ENCODE measurements around the gene PLP2.
A peak's percentile ranks its signal among the peaks of the same experiment; 100 is the strongest.
"Not testable (repeated sequence)": the region's sequence is repeated elsewhere in the genome, so short reads cannot be mapped to it uniquely, and the experiment has no call there.

- not testable (repeated sequence) for TF ChIP-seq EP300 (IDR thresholded peaks at IDR 0.05); MYC (IDR thresholded peaks at IDR 0.05; ENCODE audit: borderline replicate concordance, low read length); POLR2A (IDR thresholded peaks at IDR 0.05; ENCODE audit: low read length); SREBF2 (IDR thresholded peaks at IDR 0.05); CBX2 (IDR thresholded peaks at IDR 0.05; ENCODE audit: borderline replicate concordance, low read depth); NFE2L2 (conservative IDR thresholded peaks at IDR 0.05; ENCODE audit: low read length); CHD4 (IDR thresholded peaks at IDR 0.05; ENCODE audit: borderline replicate concordance); RARB (CRISPR knock-in tag; IDR thresholded peaks at IDR 0.05); ESRRA (IDR thresholded peaks at IDR 0.05; ENCODE audit: borderline replicate concordance, low read length); REST (IDR thresholded peaks at IDR 0.05); RCOR1 (IDR thresholded peaks at IDR 0.05; ENCODE audit: low read depth, low read length); FOSL2 (IDR thresholded peaks at IDR 0.05); FOSL2 (CRISPR knock-in tag; IDR thresholded peaks at IDR 0.05)
- TF ChIP-seq, protein P1, sequence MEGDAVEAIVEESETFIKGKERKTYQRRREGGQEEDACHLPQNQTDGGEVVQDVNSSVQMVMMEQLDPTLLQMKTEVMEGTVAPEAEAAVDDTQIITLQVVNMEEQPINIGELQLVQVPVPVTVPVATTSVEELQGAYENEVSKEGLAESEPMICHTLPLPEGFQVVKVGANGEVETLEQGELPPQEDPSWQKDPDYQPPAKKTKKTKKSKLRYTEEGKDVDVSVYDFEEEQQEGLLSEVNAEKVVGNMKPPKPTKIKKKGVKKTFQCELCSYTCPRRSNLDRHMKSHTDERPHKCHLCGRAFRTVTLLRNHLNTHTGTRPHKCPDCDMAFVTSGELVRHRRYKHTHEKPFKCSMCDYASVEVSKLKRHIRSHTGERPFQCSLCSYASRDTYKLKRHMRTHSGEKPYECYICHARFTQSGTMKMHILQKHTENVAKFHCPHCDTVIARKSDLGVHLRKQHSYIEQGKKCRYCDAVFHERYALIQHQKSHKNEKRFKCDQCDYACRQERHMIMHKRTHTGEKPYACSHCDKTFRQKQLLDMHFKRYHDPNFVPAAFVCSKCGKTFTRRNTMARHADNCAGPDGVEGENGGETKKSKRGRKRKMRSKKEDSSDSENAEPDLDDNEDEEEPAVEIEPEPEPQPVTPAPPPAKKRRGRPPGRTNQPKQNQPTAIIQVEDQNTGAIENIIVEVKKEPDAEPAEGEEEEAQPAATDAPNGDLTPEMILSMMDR (IDR thresholded peaks at IDR 0.05) = not testable (repeated sequence)
- TF ChIP-seq MAX (IDR thresholded peaks at IDR 0.05) = 0 out of 2 replicates have a peak, but pooled peaks have one; percentile 12
Measured at GRCh38 chrX:49148390-49149100, 23.2 kb upstream of the PLP2 start.
